OCI-LY7 (cell line): ENCODE measurements around the gene MGST2. TPM values are rescaled to one million over a fixed set of nuclear protein-coding genes. Genes with fewer than 3 reads are reported as not detected.

Experiments
- BruUV-seq: library from RNA; stranded (reverse); fragments of 400-500 nt; replicated peaks from 2 replicates; lab custom pipeline; 2021; lab: Mats Ljungman, UMichigan
- CTCF ChIA-PET: fragments of 300-600 bp; sonication (Branson Sonifier 250); formaldehyde crosslinking; loops from one replicate; lab custom pipeline; 2022; ENCODE audit warnings: antibody characterized with exemption; ENCODE audit not compliant: unreplicated experiment; lab: Charles Lee
- POLR2A ChIA-PET: fragments of 300-600 bp; sonication (Branson Sonifier 250); formaldehyde crosslinking; loops from one replicate; lab custom pipeline; 2022; ENCODE audit warnings: antibody characterized with exemption; lab: Charles Lee
- DNase-seq: peaks from one replicate; pipeline ENCODE4 v3.0.0-alpha.2; 2015; ENCODE audit warnings: low spot score
- H2AFZ ChIP-seq: fragments of 200-600 bp; sonication (generic), shearing (Covaris generic); 2 replicates; pipeline ENCODE4 v1.6.1; 2014; ENCODE audit warnings: mild to moderate bottlenecking, antibody characterized with exemption, low read length, moderate library complexity
- H3K27ac ChIP-seq: fragments of 200-600 bp; sonication (generic); 2 replicates; pipeline ENCODE4 v1.5.1; 2014; ENCODE audit warnings: mixed run types, low read depth, mild to moderate bottlenecking, moderate library complexity, low read length, inconsistent platforms; ENCODE audit not compliant: poor library complexity, severe bottlenecking
- H3K36me3 ChIP-seq: fragments of 200-600 bp; sonication (generic); 2 replicates; pipeline ENCODE4 v1.6.1; 2014; ENCODE audit warnings: mild to moderate bottlenecking, antibody characterized with exemption, low read length, moderate library complexity, mixed read lengths; ENCODE audit not compliant: insufficient read depth
- H3K4me1 ChIP-seq: fragments of 200-600 bp; sonication (generic); 2 replicates; pipeline ENCODE4 v1.5.1; 2014; ENCODE audit warnings: mild to moderate bottlenecking, low read length; ENCODE audit not compliant: insufficient read depth, poor library complexity, severe bottlenecking
- H3K4me2 ChIP-seq: fragments of 200-600 bp; sonication (generic); 2 replicates; pipeline ENCODE4 v1.6.1; 2014; ENCODE audit warnings: mild to moderate bottlenecking, low read length
- H3K4me3 ChIP-seq: fragments of 200-600 bp; sonication (generic); 2 replicates; pipeline ENCODE4 v1.5.1; 2014; ENCODE audit warnings: mild to moderate bottlenecking, low read depth, low read length; ENCODE audit not compliant: poor library complexity, severe bottlenecking
- H3K79me2 ChIP-seq: fragments of 200-600 bp; sonication (generic); 2 replicates; pipeline ENCODE4 v1.6.1; 2016; ENCODE audit warnings: low read depth, mild to moderate bottlenecking, low read length, moderate library complexity, mixed read lengths; ENCODE audit not compliant: insufficient read depth
- H3K9me2 ChIP-seq: fragments of 200-600 bp; sonication (generic); 2 replicates; pipeline ENCODE4 v1.6.1; 2016; ENCODE audit warnings: mild to moderate bottlenecking, low read length, mixed read lengths; ENCODE audit not compliant: insufficient read depth
- H3K9me3 ChIP-seq: fragments of 200-600 bp; sonication (generic); 2 replicates; pipeline ENCODE4 v1.6.1; 2014; ENCODE audit warnings: mild to moderate bottlenecking, mixed run types, low read length, mixed read lengths
- H4K20me1 ChIP-seq: fragments of 200-600 bp; sonication (generic); 2 replicates; pipeline ENCODE4 v1.6.1; 2014; ENCODE audit warnings: mild to moderate bottlenecking, antibody characterized with exemption, low read length, moderate library complexity, mixed read lengths; ENCODE audit not compliant: insufficient read depth
- EZH2phosphoT487 ChIP-seq: fragments of 200-600 bp; sonication (generic); IDR thresholded peaks from 2 replicates; pipeline ENCODE4 v1.6.1; 2018; ENCODE audit warnings: low read depth, borderline replicate concordance, mild to moderate bottlenecking, mixed run types, antibody characterized with exemption, low read length, moderate library complexity, mixed read lengths
- intact Hi-C: fragments of 100-400 bp; cut with micrococcal nuclease; formaldehyde crosslinking; loops from one replicate; pipeline ENCODE4 v1.10.0; 2022; ENCODE audit not compliant: unreplicated experiment
- total RNA-seq, 2 experiments: library from RNA; depleted of rRNA in 1 of 2; stranded (reverse); fragments of >200 nt in 1 of 2; shearing (Covaris generic) in 1 of 2; gene quantifications; 2 replicates each; pipeline ENCODE4 v1.2.3, GENCODE V29; 2014 to 2022
- TF ChIP-seq, protein P1 (sequence below): fragments of 200-600 bp; sonication (generic); conservative IDR thresholded peaks from 2 replicates; pipeline ENCODE4 v1.5.1; 2014; ENCODE audit warnings: mild to moderate bottlenecking, antibody characterized with exemption, low read length, moderate library complexity, mixed read lengths

Gene MGST2
- total RNA-seq, 2 experiments from 2014 or later: 4.7 to 11.7 TPM

DNA sequence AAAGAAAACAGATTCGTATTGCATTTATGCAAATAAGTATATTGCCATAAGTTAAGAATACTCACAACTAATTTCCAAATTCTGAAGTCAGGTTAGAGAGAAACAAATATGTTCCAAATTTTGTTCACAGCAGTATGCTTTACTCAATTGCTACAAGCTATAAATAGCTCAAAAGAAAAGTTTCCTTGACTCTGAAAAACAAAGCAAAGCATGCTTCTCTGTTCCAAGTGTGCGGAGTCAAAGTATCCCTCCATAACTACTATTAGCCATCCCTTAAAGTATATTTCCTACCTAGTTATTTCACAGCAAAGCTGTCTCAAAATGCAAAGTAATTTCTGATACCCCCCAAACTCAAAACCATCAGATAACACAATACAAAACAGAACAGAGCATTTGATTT, 47.3 kb downstream of the MGST2 start:
- Histone ChIP-seq H3K9me2 (no peaks in the 10 kb centered on the region), H3K4me3 (no peak overlapping the region), H3K9me3 (no peaks in the 10 kb centered on the region), H3K4me2 (no peak overlapping the region), H3K36me3 (no peaks in the 10 kb centered on the region), H3K4me1 (no peaks in the 10 kb centered on the region), H3K27ac (no peak overlapping the region), H2AFZ (no peak overlapping the region), H3K79me2 (no peaks in the 10 kb centered on the region), H4K20me1 (no peaks in the 10 kb centered on the region)
- BruUV-seq: no TSS peak
- intact Hi-C loops: no loop called here
- ChIA-PET POLR2A (interaction anchor here (0.9 to 1.4 kb wide), 3 partner anchors 27 to 51 kb away, joined by 3 to 4 read pairs (median 3); no protein-coding TSS in a partner anchor), CTCF (no interaction called here)
- TF ChIP-seq, protein P1, sequence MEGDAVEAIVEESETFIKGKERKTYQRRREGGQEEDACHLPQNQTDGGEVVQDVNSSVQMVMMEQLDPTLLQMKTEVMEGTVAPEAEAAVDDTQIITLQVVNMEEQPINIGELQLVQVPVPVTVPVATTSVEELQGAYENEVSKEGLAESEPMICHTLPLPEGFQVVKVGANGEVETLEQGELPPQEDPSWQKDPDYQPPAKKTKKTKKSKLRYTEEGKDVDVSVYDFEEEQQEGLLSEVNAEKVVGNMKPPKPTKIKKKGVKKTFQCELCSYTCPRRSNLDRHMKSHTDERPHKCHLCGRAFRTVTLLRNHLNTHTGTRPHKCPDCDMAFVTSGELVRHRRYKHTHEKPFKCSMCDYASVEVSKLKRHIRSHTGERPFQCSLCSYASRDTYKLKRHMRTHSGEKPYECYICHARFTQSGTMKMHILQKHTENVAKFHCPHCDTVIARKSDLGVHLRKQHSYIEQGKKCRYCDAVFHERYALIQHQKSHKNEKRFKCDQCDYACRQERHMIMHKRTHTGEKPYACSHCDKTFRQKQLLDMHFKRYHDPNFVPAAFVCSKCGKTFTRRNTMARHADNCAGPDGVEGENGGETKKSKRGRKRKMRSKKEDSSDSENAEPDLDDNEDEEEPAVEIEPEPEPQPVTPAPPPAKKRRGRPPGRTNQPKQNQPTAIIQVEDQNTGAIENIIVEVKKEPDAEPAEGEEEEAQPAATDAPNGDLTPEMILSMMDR: no peak
- TF ChIP-seq EZH2phosphoT487: no peak
- no peak for DNase-seq

GRCh38 chr4:139715746-139716391, 50.2 kb downstream of the MGST2 start:
- CTCF ChIA-PET: no interaction called here
- intact Hi-C loops: no loop called here

More at GRCh38 chr4:139715746-139716391, 50.2 kb downstream of the MGST2 start:
- Histone ChIP-seq H3K4me2 (no peak overlapping the region), H4K20me1 (no peaks in the 10 kb centered on the region), H3K9me2 (no peaks in the 10 kb centered on the region), H3K4me1 (no peaks in the 10 kb centered on the region), H3K79me2 (no peaks in the 10 kb centered on the region), H3K27ac (no peak overlapping the region), H3K9me3 (no peaks in the 10 kb centered on the region), H2AFZ (no peak overlapping the region), H3K36me3 (no peaks in the 10 kb centered on the region), H3K4me3 (no peak overlapping the region)
- no peak for DNase-seq
- POLR2A ChIA-PET: interaction anchor here (0.6 kb wide), 1 partner anchor 13 kb away, joined by 3 read pairs; no protein-coding TSS in a partner anchor
- no peak for TF ChIP-seq EZH2phosphoT487
- TF ChIP-seq, protein P1: no peak
- BruUV-seq: no TSS peak
